K562 (cell line): ENCODE results near the gene DBNDD1. TPM values are rescaled to one million over a fixed set of nuclear protein-coding genes. Genes with fewer than 3 reads are reported as not detected.

Source experiments
- ATAC-seq: fragments of 200-7000 bp; cut with Tn5 transposase; 3 replicates; pipeline ENCODE4 v1.9.1; 2020; ENCODE audit warnings: moderate library complexity
- BruUV-seq: library from RNA; stranded (reverse); fragments of 400-500 nt; replicated peaks from 2 replicates; lab custom pipeline; 2021; lab: Mats Ljungman, UMichigan
- CTCF ChIA-PET: fragments of 300-600 bp; formaldehyde crosslinking; extraction: SDS; loops from one replicate; lab custom pipeline; 2021; ENCODE audit warnings: low intra/inter-chr PET ratio; lab: Yijun Ruan, JAX
- POLR2A ChIA-PET: fragments of 300-600, 350-650 bp; sonication (Branson Sonifier 250); formaldehyde crosslinking; extraction: SDS; loops from one replicate; lab custom pipeline; 2021; ENCODE audit warnings: antibody characterized with exemption, inconsistent platforms; lab: Yijun Ruan, JAX
- DNase-seq, 4 experiments: peaks; one replicate each; pipeline versions ENCODE4 v3.0.0 to v3.0.0-alpha.2; 2011 to 2018; ENCODE audit warnings: low spot score in 3 of 4, mixed read lengths in 3 of 4; ENCODE audit errors: extremely low read depth in 1 of 4
- FAIRE-seq: peaks from 2 replicates; lab custom pipeline; 2011; peaks lifted over from hg19 to GRCh38; lab: Jason Lieb, UNC
- H2AFZ ChIP-seq: 2 replicates; pipeline ENCODE4 v1.6.0; 2011; ENCODE audit warnings: low read depth, low read length, control low read depth, inconsistent platforms
- H3K27ac ChIP-seq: fragments of 200-600 bp; 3 replicates; pipeline ENCODE4 v1.8.0; 2011; ENCODE audit warnings: low read depth, mild to moderate bottlenecking, control low read depth, inconsistent platforms, low read length, moderate library complexity, mixed read lengths; ENCODE audit errors: extremely low read depth
- H3K27me3 ChIP-seq, 2 experiments: fragments of 300-600 bp in 1 of 2; 2 replicates in 1 of 2; 3 replicates in 1 of 2; pipeline versions ENCODE4 v1.6.0 to v1.8.0; 2011; ENCODE audit warnings: inconsistent platforms in 2 of 2, low read length in 2 of 2, mild to moderate bottlenecking in 1 of 2, mixed read lengths in 1 of 2, moderate library complexity in 1 of 2; ENCODE audit not compliant: control insufficient read depth in 2 of 2, insufficient read depth in 2 of 2
- H3K36me3 ChIP-seq: fragments of 300-600 bp; 3 replicates; pipeline ENCODE4 v1.8.0; 2011; ENCODE audit warnings: mild to moderate bottlenecking, low read length, inconsistent platforms; ENCODE audit not compliant: control insufficient read depth, insufficient read depth
- H3K4me1 ChIP-seq, 2 experiments: fragments of 200-600 bp in 1 of 2; replicated peaks in 1 of 2; 2 replicates in 1 of 2; 3 replicates in 1 of 2; pipeline versions ENCODE4 v1.5.1 to v1.8.0; 2011; ENCODE audit warnings: inconsistent platforms in 2 of 2, low read length in 2 of 2, mild to moderate bottlenecking in 1 of 2, mixed read lengths in 1 of 2, moderate library complexity in 1 of 2; ENCODE audit not compliant: control insufficient read depth in 2 of 2, insufficient read depth in 2 of 2
- H3K4me2 ChIP-seq: 2 replicates; pipeline ENCODE4 v1.6.1; 2011; ENCODE audit warnings: low read length, control low read depth, inconsistent platforms, mixed read lengths; ENCODE audit not compliant: insufficient read depth
- H3K4me3 ChIP-seq: fragments of 200-600 bp; sonication (generic), shearing (Covaris generic); 2 replicates; pipeline ENCODE4 v1.5.1; 2016; ENCODE audit warnings: control low read depth, inconsistent platforms
- H3K79me2 ChIP-seq: fragments of 200-600 bp; 3 replicates; pipeline ENCODE4 v1.8.0; 2011; ENCODE audit warnings: low read length, inconsistent platforms; ENCODE audit not compliant: control insufficient read depth, insufficient read depth
- H3K9ac ChIP-seq, 2 experiments: 2 replicates each; pipeline versions ENCODE4 v1.6.0 to v1.6.1; 2011; ENCODE audit warnings: low read depth in 2 of 2, low read length in 2 of 2, control low read depth in 1 of 2, inconsistent platforms in 1 of 2, mild to moderate bottlenecking in 1 of 2, mixed read lengths in 1 of 2; ENCODE audit not compliant: insufficient read depth in 1 of 2
- H3K9me1 ChIP-seq: one replicate; pipeline ENCODE4 v1.6.0; 2011; ENCODE audit warnings: inconsistent platforms, mild to moderate bottlenecking, low read length, moderate library complexity; ENCODE audit not compliant: control insufficient read depth, insufficient read depth
- H3K9me3 ChIP-seq: replicated peaks from 2 replicates; pipeline ENCODE4 v1.5.1; 2011; ENCODE audit warnings: low read depth, low read length, inconsistent platforms; ENCODE audit not compliant: control insufficient read depth, insufficient read depth
- H4K20me1 ChIP-seq: replicated peaks from 2 replicates; pipeline ENCODE4 v1.6.1; 2011; ENCODE audit warnings: low read length, inconsistent platforms, mixed read lengths; ENCODE audit not compliant: control insufficient read depth, insufficient read depth
- ADNP ChIP-seq: fragments of 200-800 bp; sonication (Bioruptor generic); IDR thresholded peaks from 2 replicates; pipeline ENCODE4 v1.6.1; 2016; ENCODE audit warnings: missing genetic modification characterization, missing compliant biosample characterization
- BCOR ChIP-seq: fragments of 450-650 bp; IDR thresholded peaks from 2 replicates; pipeline ENCODE4 v1.6.1; 2016
- CHD4 ChIP-seq: fragments of 200-600 bp; sonication (generic); IDR thresholded peaks from 3 replicates; pipeline ENCODE4 v1.6.1; 2012; ENCODE audit warnings: low read depth, mild to moderate bottlenecking, mixed read lengths, low read length, inconsistent platforms; ENCODE audit not compliant: insufficient read depth, insufficient replicate concordance, poor library complexity, severe bottlenecking
- DPF2 ChIP-seq: fragments of 450-650 bp; IDR thresholded peaks from 2 replicates; pipeline ENCODE4 v1.6.1; 2016
- E2F3 ChIP-seq: fragments of 250-450 bp; sonication (Bioruptor Pico); IDR thresholded peaks from 2 replicates; pipeline ENCODE4 v1.4.0; 2020; ENCODE audit warnings: mild to moderate bottlenecking
- FOXA1 ChIP-seq: fragments of 450-650 bp; IDR thresholded peaks from 2 replicates; pipeline ENCODE4 v1.6.1; 2016; ENCODE audit warnings: mild to moderate bottlenecking, borderline replicate concordance
- GTF2A2 ChIP-seq: IDR thresholded peaks from 2 replicates; pipeline ENCODE4 v1.6.1; 2016; ENCODE audit warnings: mild to moderate bottlenecking, missing genetic modification characterization, missing compliant biosample characterization
- NFE2L1 ChIP-seq: fragments of 450-650 bp; IDR thresholded peaks from 2 replicates; pipeline ENCODE4 v1.6.1; 2016; ENCODE audit warnings: missing genetic modification characterization, low read depth, mild to moderate bottlenecking, missing compliant biosample characterization, moderate library complexity, borderline replicate concordance
- RCOR1 ChIP-seq, 2 experiments: IDR thresholded peaks; 2 replicates each; pipeline ENCODE4 v1.6.1; 2012; ENCODE audit warnings: low read depth in 2 of 2, low read length in 2 of 2, borderline replicate concordance in 1 of 2, improper control_type of control experiment in 1 of 2
- SUPT5H ChIP-seq: fragments of 450-650 bp; IDR thresholded peaks from 2 replicates; pipeline ENCODE4 v1.6.1; 2016
- TGIF2 ChIP-seq: sonication (generic); formaldehyde crosslinking; IDR thresholded peaks from 2 replicates; pipeline ENCODE4 v1.8.1; 2022; ENCODE audit warnings: mild to moderate bottlenecking, missing genetic modification reagents, moderate library complexity
- WGBS: fragments of 100-300 bp; shearing (Covaris generic); methylation state at CpG from one replicate; pipeline ENCODE4 v1.1.6; 2016; ENCODE audit warnings: low coverage, mixed read lengths; ENCODE audit not compliant: insufficient coverage; ENCODE audit errors: missing lambda C conversion rate; 5-methylcytosine and 5-hydroxymethylcytosine counted together
- in situ Hi-C: fragments of 300-500 bp; cut with MboI; formaldehyde crosslinking; loops from 4 replicates; pipeline ENCODE4 v1.15.0; 2018; ENCODE audit warnings: inconsistent platforms, mixed read lengths
- intact Hi-C: fragments of 100-400 bp; cut with micrococcal nuclease; formaldehyde crosslinking; loops from 2 replicates; pipeline ENCODE4 v1.14.2; 2022
- polyA plus RNA-seq, 8 experiments: library from polyadenylated mRNA; depleted of rRNA in 4 of 8; stranded (reverse) in 5 of 8; unstranded in 3 of 8; fragments of >200 nt; fragmentation: Nextera tagmentation in 2 of 8; fragmentation: Illumina TruSeq in 1 of 8; extraction: Ambion mirVana in 2 of 8; extraction: Trizol in 1 of 8; gene quantifications; 2 replicates each; pipeline versions ENCODE4 v1.2.1 to v1.2.3, GENCODE V29; 2011 to 2014; ENCODE audit warnings: inconsistent platforms in 1 of 8, missing spikeins in 1 of 8
- total RNA-seq, 7 experiments: library from RNA; depleted of rRNA in 6 of 7; stranded (reverse); fragments of >200 nt in 6 of 7; fragmentation: Illumina TruSeq in 2 of 7; extraction: Trizol in 2 of 7; gene quantifications; 2 replicates each; pipeline versions ENCODE4 v1.2.1 to v1.2.3, GENCODE V29; 2011 to 2021; ENCODE audit warnings: low replicate concordance in 1 of 7
- TF ChIP-seq, protein P1 (sequence below): fragments of 200-800 bp; sonication (Bioruptor generic); IDR thresholded peaks from 2 replicates; pipeline ENCODE4 v1.6.1; 2017; ENCODE audit warnings: missing genetic modification characterization, missing compliant biosample characterization
- TF ChIP-seq, protein P2 (sequence below): sonication (generic); formaldehyde crosslinking; IDR thresholded peaks from 2 replicates; pipeline ENCODE4 v1.8.1; 2023; ENCODE audit warnings: mild to moderate bottlenecking, missing genetic modification reagents
- TF ChIP-seq, protein P3 (sequence below): sonication (generic); formaldehyde crosslinking; IDR thresholded peaks from 2 replicates; pipeline ENCODE4 v1.8.1; 2022; ENCODE audit warnings: missing genetic modification reagents
- TF ChIP-seq, protein P4 (sequence below): IDR thresholded peaks from 3 replicates; pipeline ENCODE4 v1.6.1; 2011; ENCODE audit warnings: borderline replicate concordance, mild to moderate bottlenecking; ENCODE audit not compliant: insufficient read length, insufficient read depth

Gene DBNDD1
- total and polyA plus RNA-seq, 9 of the 15 experiments (the other 6 are each of a cell fraction or from before 2014, with no cell fraction given): 0.55 to 13.0 (median 5.8) TPM

DNA sequence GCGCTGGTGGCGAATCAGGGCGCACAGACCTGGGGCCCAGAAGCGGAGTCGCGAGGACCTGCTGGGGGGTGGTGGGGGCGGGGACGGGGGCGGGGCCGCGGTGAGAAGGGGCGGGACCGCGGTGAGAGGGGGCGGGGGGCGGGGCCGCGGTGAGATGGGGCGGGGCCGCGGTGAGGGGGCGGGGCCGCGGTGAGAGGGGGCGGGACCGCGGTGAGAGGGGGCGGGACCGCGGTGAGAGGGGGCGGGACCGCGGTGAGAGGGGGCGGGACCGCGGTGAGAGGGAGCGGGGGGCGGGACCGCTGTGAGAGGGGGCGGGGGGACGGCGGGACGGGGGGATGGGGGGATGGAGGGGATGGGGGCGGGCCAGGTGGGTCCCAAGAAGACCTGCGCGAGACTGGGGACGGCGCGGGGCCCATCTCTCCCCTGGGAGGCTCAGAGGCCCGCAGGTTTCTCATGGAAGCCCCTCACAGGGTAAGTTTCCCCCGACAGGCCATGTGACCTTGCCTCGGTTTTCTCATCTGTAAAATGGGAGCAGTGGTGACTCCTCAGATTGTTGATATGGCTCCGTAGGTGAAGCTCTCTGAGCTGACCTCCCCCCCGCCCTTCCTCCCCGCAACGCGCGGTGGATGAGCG lies 28.6 kb upstream of the DBNDD1 start:
- H4K20me1 ChIP-seq: no peaks in the 10 kb centered on the region
- POLR2A ChIA-PET: interaction anchor here (0.5 kb wide), 1 partner anchor 118 kb away, joined by 3 read pairs; no protein-coding TSS in a partner anchor
- no peaks in the 10 kb centered on the region for H3K27me3 ChIP-seq
- peak overlapping the region; percentile 49 to 95; a peak in 3 of 4 replicates for H3K9ac ChIP-seq
- no TSS peak for BruUV-seq
- H3K36me3 ChIP-seq: peaks cover 10% of the 10 kb centered on the region; the same call in 2 of the 3 replicates
- in situ Hi-C loops (no loop called here), intact Hi-C loops (no loop called here)
- peak overlapping the region; percentile 86 for H2AFZ ChIP-seq
- H3K27ac ChIP-seq: peak overlapping the region; percentile 54; the same call in 1 of the 3 replicates
- no peaks in the 10 kb centered on the region; the same call in 2 of the 3 replicates for H3K79me2 ChIP-seq
- no peaks in the 10 kb centered on the region for H3K9me1 ChIP-seq
- H3K4me1 ChIP-seq: peaks cover 18 to 39% of the 10 kb centered on the region in 2 experiments; a peak in 3 of 5 replicates
- FAIRE-seq: no peak
- peak; percentile 74 for ATAC-seq
- peak overlapping the region; percentile 70 for H3K4me2 ChIP-seq
- peak overlapping the region; percentile 49 for H3K4me3 ChIP-seq
- WGBS: 60% methylated on average over 11 of the region's 59 CpGs
- no peaks in the 10 kb centered on the region for H3K9me3 ChIP-seq
- CTCF ChIA-PET: interaction anchor here (0.6 kb wide), 1 partner anchor 97 kb away, joined by 4 read pairs; no protein-coding TSS in a partner anchor
- peak; percentile 15 to 92 (median 86) for DNase-seq
- TF ChIP-seq BCOR (peak; percentile 96), CHD4 (peak; percentile 71), DPF2 (no peak), RCOR1 (IDR thresholded peaks at IDR 0.05; ENCODE audit: borderline replicate concordance in 1 of 2, low read depth in 2 of 2, low read length in 2 of 2) (peak in 1 of 2 experiments; percentile 77; a peak in 2 of 4 replicates), NFE2L1 (tag) (no peak), ADNP (peak; percentile 88), FOXA1 (no peak), TGIF2 (CRISPR knock-in tag) (no peak), GTF2A2 (tag) (no peak), SUPT5H (no peak), E2F3 (CRISPR knock-in tag) (no peak)
- TF ChIP-seq, protein P1, sequence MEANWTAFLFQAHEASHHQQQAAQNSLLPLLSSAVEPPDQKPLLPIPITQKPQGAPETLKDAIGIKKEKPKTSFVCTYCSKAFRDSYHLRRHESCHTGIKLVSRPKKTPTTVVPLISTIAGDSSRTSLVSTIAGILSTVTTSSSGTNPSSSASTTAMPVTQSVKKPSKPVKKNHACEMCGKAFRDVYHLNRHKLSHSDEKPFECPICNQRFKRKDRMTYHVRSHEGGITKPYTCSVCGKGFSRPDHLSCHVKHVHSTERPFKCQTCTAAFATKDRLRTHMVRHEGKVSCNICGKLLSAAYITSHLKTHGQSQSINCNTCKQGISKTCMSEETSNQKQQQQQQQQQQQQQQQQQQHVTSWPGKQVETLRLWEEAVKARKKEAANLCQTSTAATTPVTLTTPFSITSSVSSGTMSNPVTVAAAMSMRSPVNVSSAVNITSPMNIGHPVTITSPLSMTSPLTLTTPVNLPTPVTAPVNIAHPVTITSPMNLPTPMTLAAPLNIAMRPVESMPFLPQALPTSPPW (CRISPR knock-in tag): peak; percentile 70
- TF ChIP-seq, protein P2, sequence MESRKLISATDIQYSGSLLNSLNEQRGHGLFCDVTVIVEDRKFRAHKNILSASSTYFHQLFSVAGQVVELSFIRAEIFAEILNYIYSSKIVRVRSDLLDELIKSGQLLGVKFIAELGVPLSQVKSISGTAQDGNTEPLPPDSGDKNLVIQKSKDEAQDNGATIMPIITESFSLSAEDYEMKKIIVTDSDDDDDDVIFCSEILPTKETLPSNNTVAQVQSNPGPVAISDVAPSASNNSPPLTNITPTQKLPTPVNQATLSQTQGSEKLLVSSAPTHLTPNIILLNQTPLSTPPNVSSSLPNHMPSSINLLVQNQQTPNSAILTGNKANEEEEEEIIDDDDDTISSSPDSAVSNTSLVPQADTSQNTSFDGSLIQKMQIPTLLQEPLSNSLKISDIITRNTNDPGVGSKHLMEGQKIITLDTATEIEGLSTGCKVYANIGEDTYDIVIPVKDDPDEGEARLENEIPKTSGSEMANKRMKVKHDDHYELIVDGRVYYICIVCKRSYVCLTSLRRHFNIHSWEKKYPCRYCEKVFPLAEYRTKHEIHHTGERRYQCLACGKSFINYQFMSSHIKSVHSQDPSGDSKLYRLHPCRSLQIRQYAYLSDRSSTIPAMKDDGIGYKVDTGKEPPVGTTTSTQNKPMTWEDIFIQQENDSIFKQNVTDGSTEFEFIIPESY (CRISPR knock-in tag): 0 out of 2 replicates have a peak, but pooled peaks have one; percentile 13
- TF ChIP-seq, protein P3, sequence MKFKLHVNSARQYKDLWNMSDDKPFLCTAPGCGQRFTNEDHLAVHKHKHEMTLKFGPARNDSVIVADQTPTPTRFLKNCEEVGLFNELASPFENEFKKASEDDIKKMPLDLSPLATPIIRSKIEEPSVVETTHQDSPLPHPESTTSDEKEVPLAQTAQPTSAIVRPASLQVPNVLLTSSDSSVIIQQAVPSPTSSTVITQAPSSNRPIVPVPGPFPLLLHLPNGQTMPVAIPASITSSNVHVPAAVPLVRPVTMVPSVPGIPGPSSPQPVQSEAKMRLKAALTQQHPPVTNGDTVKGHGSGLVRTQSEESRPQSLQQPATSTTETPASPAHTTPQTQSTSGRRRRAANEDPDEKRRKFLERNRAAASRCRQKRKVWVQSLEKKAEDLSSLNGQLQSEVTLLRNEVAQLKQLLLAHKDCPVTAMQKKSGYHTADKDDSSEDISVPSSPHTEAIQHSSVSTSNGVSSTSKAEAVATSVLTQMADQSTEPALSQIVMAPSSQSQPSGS (CRISPR knock-in tag): no peak
- TF ChIP-seq, protein P4, sequence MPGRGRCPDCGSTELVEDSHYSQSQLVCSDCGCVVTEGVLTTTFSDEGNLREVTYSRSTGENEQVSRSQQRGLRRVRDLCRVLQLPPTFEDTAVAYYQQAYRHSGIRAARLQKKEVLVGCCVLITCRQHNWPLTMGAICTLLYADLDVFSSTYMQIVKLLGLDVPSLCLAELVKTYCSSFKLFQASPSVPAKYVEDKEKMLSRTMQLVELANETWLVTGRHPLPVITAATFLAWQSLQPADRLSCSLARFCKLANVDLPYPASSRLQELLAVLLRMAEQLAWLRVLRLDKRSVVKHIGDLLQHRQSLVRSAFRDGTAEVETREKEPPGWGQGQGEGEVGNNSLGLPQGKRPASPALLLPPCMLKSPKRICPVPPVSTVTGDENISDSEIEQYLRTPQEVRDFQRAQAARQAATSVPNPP: no peak
